Progenitor cell of endocrine pancreas (in vitro differentiated cells): ENCODE measurements around the gene PAM. TPM values are rescaled to one million over a fixed set of nuclear protein-coding genes. Genes with fewer than 3 reads are reported as not detected.

Experiments
- DNase-seq: peaks from one replicate; pipeline ENCODE4 v3.0.0; 2021; ENCODE audit warnings: low spot score; ENCODE audit not compliant: unreplicated experiment
- H3K27ac Mint-ChIP-seq: 2 replicates; pipeline ENCODE4 v1.8.0; 2021; ENCODE audit warnings: mild to moderate bottlenecking, moderate library complexity, mixed read lengths
- H3K27me3 Mint-ChIP-seq: 2 replicates; pipeline ENCODE4 v1.8.0; 2021; ENCODE audit warnings: mixed read lengths
- H3K36me3 Mint-ChIP-seq: 2 replicates; pipeline ENCODE4 v1.8.0; 2022; ENCODE audit warnings: mixed read lengths; ENCODE audit not compliant: insufficient read depth
- H3K4me1 Mint-ChIP-seq: 2 replicates; pipeline ENCODE4 v1.8.0; 2021; ENCODE audit warnings: low read depth, mixed read lengths
- H3K4me3 Mint-ChIP-seq: 2 replicates; pipeline ENCODE4 v1.8.0; 2021; ENCODE audit warnings: low read depth, mild to moderate bottlenecking, moderate library complexity, mixed read lengths
- H3K9me3 Mint-ChIP-seq: 2 replicates; pipeline ENCODE4 v1.8.0; 2021; ENCODE audit warnings: low read depth, mixed read lengths
- CTCF ChIP-seq: fragments of 200-600 bp; sonication (generic); IDR thresholded peaks from one replicate; pipeline ENCODE4 v1.5.0; 2021; ENCODE audit warnings: antibody characterized with exemption, mild to moderate bottlenecking; ENCODE audit not compliant: unreplicated experiment
- total RNA-seq: library from RNA; stranded (reverse); gene quantifications from 2 replicates; pipeline ENCODE4 v1.2.1, GENCODE V29; 2021

The PAM gene
- total RNA-seq, 1 donor from 2014 or later = 111 TPM

GRCh38 chr5:102971676-102972293 lies 216.7 kb downstream of the PAM start:
- DNase-seq = no peak
- Mint-ChIP-seq H3K27ac (no peak overlapping the region), H3K4me1 (peaks cover 2% of the 10 kb centered on the region), H3K36me3 (no peaks in the 10 kb centered on the region), H3K27me3 (no peaks in the 10 kb centered on the region), H3K9me3 (no peaks in the 10 kb centered on the region), H3K4me3 (no peak overlapping the region)
- no peak for TF ChIP-seq CTCF

- no peaks in the 10 kb centered on the region for H3K27me3 Mint-ChIP-seq
- H3K4me1 Mint-ChIP-seq = no peaks in the 10 kb centered on the region
- no peak overlapping the region for H3K4me3 Mint-ChIP-seq
- DNase-seq = no peak
- no peaks in the 10 kb centered on the region for H3K36me3 Mint-ChIP-seq
- no peaks in the 10 kb centered on the region for H3K9me3 Mint-ChIP-seq
- H3K27ac Mint-ChIP-seq = no peak overlapping the region
- TF ChIP-seq CTCF = no peak
Observed at GRCh38 chr5:102974177-102974576, 219.1 kb downstream of the PAM start.

GRCh38 chr5:102975045-102975444 lies 219.9 kb downstream of the PAM start:
- Mint-ChIP-seq H3K27me3 (no peaks in the 10 kb centered on the region), H3K27ac (no peak overlapping the region), H3K4me1 (no peaks in the 10 kb centered on the region), H3K4me3 (no peak overlapping the region), H3K9me3 (no peaks in the 10 kb centered on the region), H3K36me3 (no peaks in the 10 kb centered on the region)
- no peak for DNase-seq
- no peak for TF ChIP-seq CTCF

- no peak overlapping the region for H3K27ac Mint-ChIP-seq
- H3K36me3 Mint-ChIP-seq = no peaks in the 10 kb centered on the region
- DNase-seq = no peak
- H3K27me3 Mint-ChIP-seq = no peaks in the 10 kb centered on the region
- H3K4me1 Mint-ChIP-seq = no peaks in the 10 kb centered on the region
- no peak overlapping the region for H3K4me3 Mint-ChIP-seq
- H3K9me3 Mint-ChIP-seq = no peaks in the 10 kb centered on the region
- no peak for TF ChIP-seq CTCF
Observed at GRCh38 chr5:102975457-102976182, 220.5 kb downstream of the PAM start.

- TF ChIP-seq CTCF = no peak
- Mint-ChIP-seq H3K4me3 (no peak overlapping the region), H3K27me3 (no peaks in the 10 kb centered on the region), H3K9me3 (peaks cover 9% of the 10 kb centered on the region), H3K36me3 (peaks cover 11% of the 10 kb centered on the region), H3K4me1 (no peaks in the 10 kb centered on the region), H3K27ac (no peak overlapping the region)
- no peak for DNase-seq
Observed at GRCh38 chr5:102981957-102982635, 227.0 kb downstream of the PAM start.
